Suprapubic skin (tissue), 4 donors: Measurements from ENCODE around the gene MAVS. TPM values are rescaled to one million over a fixed set of nuclear protein-coding genes. Genes with fewer than 3 reads are reported as not detected.

Experiments
- DNase-seq, 2 donors: peaks; one replicate each; pipeline ENCODE4 v3.0.0-alpha.2; 2019; ENCODE audit warnings: low spot score in 2 of 2
- H3K27ac ChIP-seq: fragments of 200-600 bp; sonication (generic); one replicate; pipeline ENCODE4 v1.5.1; 2019
- H3K27me3 ChIP-seq: fragments of 200-600 bp; sonication (generic); one replicate; pipeline ENCODE4 v1.5.1; 2019
- H3K36me3 ChIP-seq: fragments of 200-600 bp; sonication (generic); one replicate; pipeline ENCODE4 v1.5.1; 2019
- H3K4me1 ChIP-seq: fragments of 200-600 bp; sonication (generic); one replicate; pipeline ENCODE4 v1.5.1; 2019
- H3K4me3 ChIP-seq: fragments of 200-600 bp; sonication (generic); one replicate; pipeline ENCODE4 v1.5.1; 2019; ENCODE audit warnings: mild to moderate bottlenecking
- H3K9me3 ChIP-seq: fragments of 200-600 bp; sonication (generic); one replicate; pipeline ENCODE4 v1.5.1; 2019
- CTCF ChIP-seq, 2 donors: fragments of 200-600 bp in 1 of 2; fragments of 450-650 bp in 1 of 2; sonication (generic) in 1 of 2; IDR thresholded peaks; one replicate each; pipeline ENCODE4 v1.5.1; 2016 to 2019; ENCODE audit warnings: antibody characterized with exemption in 2 of 2, mild to moderate bottlenecking in 1 of 2, moderate library complexity in 1 of 2
- EP300 ChIP-seq: sonication (generic); formaldehyde crosslinking; IDR thresholded peaks from one replicate; pipeline ENCODE4 v1.6.1; 2017; ENCODE audit warnings: antibody characterized with exemption
- POLR2A ChIP-seq, 2 donors: fragments of 450-650 bp; IDR thresholded peaks; one replicate each; pipeline ENCODE4 v1.6.1; 2017; ENCODE audit warnings: antibody characterized with exemption in 2 of 2, mild to moderate bottlenecking in 2 of 2, moderate library complexity in 2 of 2
- POLR2AphosphoS5 ChIP-seq, 3 donors: sonication (generic); formaldehyde crosslinking; IDR thresholded peaks; one replicate each; pipeline ENCODE4 v1.6.1; 2017; ENCODE audit warnings: antibody characterized with exemption in 3 of 3
- WGBS: methylation state at CpG from one replicate; pipeline ENCODE4 v1.1.5; 2018; 5-methylcytosine and 5-hydroxymethylcytosine counted together
- total RNA-seq, 4 donors: library from RNA; depleted of rRNA; stranded (reverse); fragments of >200 nt; gene quantifications; one replicate each; pipeline ENCODE4 v1.1.0, GENCODE V29; 2016

MAVS gene
- total RNA-seq, 4 donors from 2014 or later: 29.1 to 50.0 (median 39.1) TPM

- Histone ChIP-seq H3K9me3 (no peaks in the 10 kb centered on the region), H3K27ac (peak overlapping the region; percentile 85), H3K4me1 (peaks cover 63% of the 10 kb centered on the region), H3K4me3 (peak overlapping the region; percentile 37), H3K36me3 (no peaks in the 10 kb centered on the region), H3K27me3 (no peaks in the 10 kb centered on the region)
- TF ChIP-seq EP300 (peak; percentile 74), CTCF (IDR thresholded peaks at IDR 0.05) (no peak), POLR2A (IDR thresholded peaks at IDR 0.05) (peak in 1 of 2 donors; percentile 55), POLR2AphosphoS5 (IDR thresholded peaks at IDR 0.05) (peak; percentile 76 to 100 (median 99))
- DNase-seq: peak; percentile 98 to 99
- WGBS: 2% methylated on average over 13 of the region's 20 CpGs
Measured at GRCh38 chr20:3811467-3812258, 35.0 kb upstream of the MAVS start.

- peak overlapping the region; percentile 37 for H3K4me3 ChIP-seq
- no peak for DNase-seq
- H3K36me3 ChIP-seq: no peaks in the 10 kb centered on the region
- 86% methylated on average over 9 of the region's 9 CpGs for WGBS
- no peaks in the 10 kb centered on the region for H3K27me3 ChIP-seq
- H3K9me3 ChIP-seq: no peaks in the 10 kb centered on the region
- no peak for TF ChIP-seq POLR2A (IDR thresholded peaks at IDR 0.05)
- no peak for TF ChIP-seq POLR2AphosphoS5 (IDR thresholded peaks at IDR 0.05)
- TF ChIP-seq CTCF (IDR thresholded peaks at IDR 0.05): no peak
- TF ChIP-seq EP300: no peak
- H3K4me1 ChIP-seq: peaks cover 57% of the 10 kb centered on the region
- H3K27ac ChIP-seq: peak overlapping the region; percentile 85
Measured at GRCh38 chr20:3812259-3812681, 34.4 kb upstream of the MAVS start.

- Histone ChIP-seq H3K36me3 (no peaks in the 10 kb centered on the region), H3K9me3 (no peaks in the 10 kb centered on the region), H3K4me1 (peaks cover 50% of the 10 kb centered on the region), H3K4me3 (no peak overlapping the region), H3K27me3 (no peaks in the 10 kb centered on the region), H3K27ac (peak overlapping the region; percentile 85)
- DNase-seq: no peak
- TF ChIP-seq POLR2A (IDR thresholded peaks at IDR 0.05) (no peak), EP300 (no peak), POLR2AphosphoS5 (IDR thresholded peaks at IDR 0.05) (no peak), CTCF (IDR thresholded peaks at IDR 0.05) (no peak)
- WGBS: 67% methylated on average over 8 of the region's 8 CpGs
Measured at GRCh38 chr20:3812975-3813847, 33.4 kb upstream of the MAVS start.

GRCh38 chr20:3813848-3814581, 32.6 kb upstream of the MAVS start:
- TF ChIP-seq EP300 (no peak), POLR2AphosphoS5 (IDR thresholded peaks at IDR 0.05) (no peak), CTCF (IDR thresholded peaks at IDR 0.05) (no peak), POLR2A (IDR thresholded peaks at IDR 0.05) (no peak)
- Histone ChIP-seq H3K9me3 (no peaks in the 10 kb centered on the region), H3K4me3 (no peak overlapping the region), H3K27ac (no peak overlapping the region), H3K4me1 (peaks cover 51% of the 10 kb centered on the region), H3K36me3 (no peaks in the 10 kb centered on the region), H3K27me3 (no peaks in the 10 kb centered on the region)
- no peak for DNase-seq
- WGBS: 85% methylated on average over 12 of the region's 12 CpGs
